Forelimb muscle (tissue), 1 donor: ENCODE data around the gene NCOA5. TPM values are rescaled to one million over a fixed set of nuclear protein-coding genes. Genes with fewer than 3 reads are reported as not detected.
"Not testable (repeated sequence)": the region's sequence is repeated elsewhere in the genome, so short reads cannot be mapped to it uniquely, and the experiment has no call there.

ENCODE experiments used
- DNase-seq: peaks from one replicate; pipeline ENCODE4 v3.0.0-alpha.2; 2013; ENCODE audit warnings: low read depth
- polyA plus RNA-seq: library from polyadenylated mRNA; unstranded; fragments of 120-200 nt; gene quantifications from one replicate; pipeline ENCODE4 v1.2.1, GENCODE V29; 2013; ENCODE audit not compliant: insufficient read length

Gene NCOA5
- polyA plus RNA-seq, 1 donor: 29.0 TPM

DNA sequence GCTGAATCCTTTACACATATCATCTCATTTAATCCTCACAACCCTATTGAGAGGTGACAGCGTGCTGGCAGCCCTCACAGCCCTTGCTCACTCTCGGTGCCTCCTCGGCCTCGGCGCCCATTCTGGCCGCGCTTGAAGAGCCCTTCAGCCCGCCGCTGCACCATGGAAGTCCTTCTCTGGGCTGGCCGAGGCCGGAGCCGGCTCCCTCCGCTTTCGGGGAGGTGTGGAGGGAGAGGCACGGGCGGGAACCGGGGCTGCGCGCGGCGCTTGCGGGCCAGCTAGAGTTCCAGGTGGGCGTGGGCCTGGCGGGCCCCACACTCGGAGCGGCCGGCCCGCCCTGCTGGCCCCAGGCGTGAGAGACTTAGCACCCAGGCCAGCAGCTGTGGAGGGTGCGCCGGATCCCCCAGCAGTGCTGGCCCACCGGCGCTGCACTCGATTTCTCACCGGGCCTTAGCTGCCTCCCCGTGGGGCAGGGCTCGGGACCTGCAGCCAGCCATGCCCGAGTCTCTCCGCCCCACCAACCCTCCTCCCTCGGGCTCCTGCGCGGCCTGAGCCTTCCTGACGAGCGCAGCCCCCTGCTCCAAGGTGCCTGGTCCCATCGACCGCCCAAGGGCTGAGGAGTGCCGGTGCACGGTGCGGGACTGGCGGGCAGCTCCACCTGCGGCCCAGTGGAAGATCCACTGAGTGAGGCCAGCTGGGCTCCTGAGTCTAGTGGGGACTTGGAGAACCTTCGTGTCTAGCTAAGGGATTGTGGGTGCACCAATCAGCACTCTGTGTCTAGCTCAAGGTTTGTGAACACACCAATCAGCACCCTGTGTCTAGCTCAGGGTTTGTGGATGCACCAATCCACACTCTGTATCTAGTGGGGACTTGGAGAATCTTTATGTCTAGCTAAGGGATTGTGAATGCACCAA lies 2.1 kb upstream of the NCOA5 start:
- DNase-seq: not testable (repeated sequence)

DNA sequence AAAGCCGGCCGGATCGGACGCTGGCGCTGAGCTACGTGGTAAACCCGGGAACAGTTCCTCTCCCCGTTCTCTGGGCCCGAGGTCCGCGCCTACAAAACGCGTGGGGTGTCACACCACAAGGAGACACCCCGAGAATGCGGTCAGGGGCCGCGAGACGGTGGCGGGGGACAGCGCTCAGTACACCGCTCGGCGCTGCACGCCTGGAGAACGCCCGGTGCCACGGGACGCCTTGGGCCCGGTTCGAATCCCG lies 670 bp downstream of the NCOA5 start:
- no peak for DNase-seq

DNA sequence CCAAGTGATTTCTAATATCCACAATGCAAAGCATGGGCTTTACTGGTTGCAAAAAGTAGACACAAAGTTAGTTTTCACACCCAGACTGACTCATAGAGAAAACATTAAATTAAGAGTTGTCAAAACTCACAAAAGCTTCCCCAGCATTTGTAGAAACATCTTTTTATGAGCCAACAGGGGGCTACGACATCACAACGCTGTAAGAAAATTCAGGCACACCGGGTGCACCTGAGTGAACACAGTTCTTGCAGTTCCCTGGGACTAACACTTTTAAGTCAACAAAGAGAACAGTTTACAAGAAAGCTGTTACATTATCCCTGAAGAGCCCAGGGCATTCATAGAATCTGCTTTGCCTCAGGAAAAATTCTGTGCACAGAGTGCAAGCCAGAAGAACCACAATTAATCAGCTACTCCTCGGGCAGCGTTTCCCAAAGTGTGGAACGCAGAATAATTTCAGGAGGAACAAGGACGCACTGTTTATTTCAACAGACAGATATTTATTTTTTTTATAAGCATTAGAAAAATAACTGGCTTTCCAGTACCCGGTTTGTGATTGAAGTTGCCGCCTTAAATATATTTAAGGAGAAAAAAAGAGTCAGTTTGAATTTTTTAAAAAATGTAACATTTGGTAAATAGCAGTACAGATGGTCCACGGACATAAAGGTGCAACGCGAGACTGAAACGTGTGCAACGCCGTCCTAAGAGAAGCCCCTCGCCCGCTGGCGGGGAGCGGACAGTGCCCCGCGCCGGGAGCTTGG lies 1.2 kb downstream of the NCOA5 start:
- no peak for DNase-seq

DNA sequence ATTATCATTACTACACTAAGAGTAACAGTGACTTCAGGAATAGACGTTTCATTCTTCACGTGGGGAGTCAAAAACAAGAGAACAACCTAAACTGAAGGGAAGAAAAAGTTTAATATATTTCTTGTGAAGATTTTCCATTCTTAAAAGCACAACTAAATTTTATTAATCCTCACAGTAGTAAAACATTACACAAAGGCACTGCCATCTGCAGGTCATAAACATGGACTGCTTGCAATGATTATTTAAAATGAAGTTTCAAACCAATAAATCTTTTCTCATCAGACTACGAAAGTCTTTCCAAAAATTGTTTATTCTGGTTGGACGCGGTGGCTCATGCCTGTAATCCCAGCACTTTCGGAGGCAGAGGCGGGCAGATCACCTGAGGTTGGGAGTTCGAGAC lies 2.6 kb downstream of the NCOA5 start:
- no peak for DNase-seq

DNA sequence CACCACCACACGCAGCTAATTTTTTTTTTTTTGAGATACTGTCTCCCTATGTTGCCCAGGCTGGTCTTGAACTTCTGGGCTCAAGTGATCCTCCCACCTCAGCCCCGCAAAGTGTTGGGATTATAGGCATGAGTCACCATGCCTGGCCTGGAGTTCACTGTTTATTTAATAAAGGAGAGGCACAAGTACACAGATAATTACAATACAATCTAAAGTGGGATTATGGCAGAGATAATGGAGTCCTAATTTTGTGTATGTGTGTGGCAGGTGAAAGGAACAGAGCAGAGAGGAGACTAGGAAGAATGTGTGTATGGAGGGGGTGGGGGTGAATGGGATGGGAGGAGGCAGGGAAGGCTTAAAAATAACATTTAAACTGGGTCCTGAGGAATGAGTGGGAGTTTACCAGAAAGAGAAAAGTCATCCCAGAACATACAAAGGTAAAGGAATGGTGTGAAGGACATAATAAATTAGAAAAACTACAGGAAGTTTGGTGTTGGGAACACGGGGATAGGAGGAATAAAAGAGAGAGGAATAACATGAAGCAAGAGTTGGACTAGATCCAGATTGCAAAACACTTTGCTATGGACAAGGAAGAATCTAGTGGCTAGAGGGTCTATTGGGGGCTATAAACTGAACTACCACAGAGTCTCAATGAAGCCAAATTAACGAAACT lies 4.4 kb downstream of the NCOA5 start:
- no peak for DNase-seq

DNA sequence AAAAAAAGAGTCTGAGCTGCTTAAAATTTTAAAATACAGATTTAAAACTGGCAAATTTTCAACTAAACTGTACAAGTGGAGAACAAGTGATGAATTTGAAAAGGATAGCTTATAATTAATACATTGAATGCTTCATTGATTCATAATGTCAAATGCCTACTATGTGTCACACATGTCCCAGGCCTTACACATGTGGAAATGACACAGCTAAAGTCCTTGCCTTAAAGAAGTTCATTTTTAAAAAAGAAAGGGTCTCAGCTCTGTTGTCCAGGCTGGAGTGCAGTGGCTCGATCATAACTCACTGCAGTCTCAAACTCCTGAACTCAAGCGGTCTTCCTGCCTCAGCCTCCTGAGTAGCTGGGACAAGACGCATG lies 5.0 kb downstream of the NCOA5 start:
- DNase-seq: no peak

DNA sequence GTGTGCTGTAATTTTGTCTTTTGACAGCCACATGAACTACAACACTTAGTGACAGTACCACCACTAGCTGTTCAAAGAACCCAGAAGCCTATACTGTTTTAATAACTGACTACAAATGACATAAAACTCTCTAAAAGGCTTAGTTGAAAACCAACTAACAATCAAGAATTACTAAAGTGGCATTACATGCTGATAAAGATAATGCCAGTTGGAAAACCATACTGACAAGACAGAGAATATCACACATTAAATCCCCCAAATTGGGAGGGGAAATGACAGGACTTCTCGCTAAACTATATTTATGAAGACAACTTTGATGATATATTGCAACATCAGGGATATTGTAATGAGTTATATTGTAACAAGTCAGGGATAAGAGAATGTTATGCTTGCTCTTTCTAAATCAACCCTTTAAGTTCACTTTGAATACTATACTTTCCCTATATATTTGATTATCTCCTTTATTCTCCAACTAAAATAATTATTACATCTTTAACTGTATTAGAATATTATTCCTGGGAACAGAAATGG lies 6.2 kb downstream of the NCOA5 start:
- no peak for DNase-seq

DNA sequence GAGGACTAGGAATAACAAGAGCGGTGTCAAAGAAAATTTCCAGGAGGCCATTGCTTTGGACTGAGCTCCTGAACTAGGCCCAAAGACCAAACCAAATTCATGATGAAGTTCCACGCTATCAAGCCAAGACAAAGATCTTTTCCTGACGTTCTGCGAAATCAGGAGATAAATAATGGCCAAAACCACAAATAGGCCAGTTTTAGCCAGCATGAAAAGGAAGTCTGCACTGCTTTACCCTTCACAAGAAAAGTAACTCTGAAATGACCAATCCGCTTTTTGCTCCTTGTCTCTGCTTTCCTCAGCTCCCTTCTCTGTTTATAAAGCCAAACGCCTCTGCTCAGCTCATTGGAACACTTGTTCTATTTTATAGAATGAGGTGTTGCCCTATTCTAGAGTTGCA lies 6.7 kb downstream of the NCOA5 start:
- DNase-seq: no peak

DNA sequence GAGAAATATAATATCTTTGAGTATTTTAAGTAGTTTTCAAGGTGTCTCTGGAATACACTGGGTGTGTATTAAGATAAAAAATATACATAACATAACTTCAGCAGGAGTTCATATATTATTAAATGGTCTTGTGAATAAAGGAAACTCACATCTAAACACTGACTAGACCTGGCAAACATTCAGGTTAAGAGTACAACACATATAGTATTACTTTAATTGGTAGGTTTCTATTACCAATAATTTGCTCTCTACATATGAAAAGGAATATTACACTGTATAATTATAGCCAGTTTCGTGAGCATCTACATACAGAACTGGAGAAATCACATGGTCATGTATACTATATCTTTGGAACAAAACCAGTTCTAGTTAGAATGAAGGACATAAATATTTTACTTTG lies 8.7 kb downstream of the NCOA5 start:
- no peak for DNase-seq

DNA sequence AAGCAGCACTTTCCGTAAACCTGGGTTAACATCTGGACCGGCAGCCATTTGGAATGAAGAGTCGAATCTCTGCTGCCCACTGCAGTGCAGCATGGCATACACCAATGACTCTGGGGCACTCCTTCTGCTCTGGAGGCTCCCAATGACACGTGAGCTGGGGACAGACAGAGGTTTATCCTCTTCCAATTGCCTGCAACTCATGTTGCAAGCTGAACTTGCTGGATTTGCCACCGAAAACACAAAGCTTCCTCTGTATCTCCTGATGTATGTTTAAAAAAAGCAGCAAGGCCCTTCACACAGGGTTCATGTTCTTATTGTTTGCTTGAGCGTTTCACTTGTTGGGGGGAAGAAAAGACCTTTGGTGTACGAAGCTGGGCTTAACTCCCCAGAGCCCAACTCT lies 10.8 kb downstream of the NCOA5 start:
- no peak for DNase-seq

DNA sequence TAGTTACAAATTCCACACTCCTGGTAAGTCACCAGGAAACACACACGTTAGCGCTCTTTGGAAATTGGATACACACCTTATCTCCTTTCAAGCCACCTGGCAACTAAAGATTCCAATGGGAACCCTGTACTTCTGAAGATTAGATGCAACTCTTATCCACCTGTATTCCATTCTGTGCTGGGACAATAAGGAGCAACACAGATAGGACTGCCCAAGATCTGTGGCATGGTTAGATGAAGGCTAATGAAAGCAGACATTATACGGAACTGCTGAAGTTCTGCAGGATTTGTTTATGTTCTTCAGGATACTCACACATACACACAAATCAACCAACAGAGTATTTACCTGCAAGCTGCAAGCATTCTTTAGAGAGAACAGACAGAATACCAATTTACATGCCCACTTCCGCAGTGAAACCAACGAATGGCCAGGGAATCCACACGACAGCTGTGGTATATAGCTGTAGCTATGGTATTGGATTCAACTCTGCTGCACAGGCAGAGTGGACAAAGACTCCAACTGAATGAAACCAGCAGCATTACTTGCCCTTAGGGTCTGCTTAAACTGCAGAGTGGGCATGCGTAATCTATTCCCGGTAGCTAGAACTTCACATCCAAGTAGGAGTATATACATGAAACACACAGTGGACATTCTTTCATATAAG lies 12.0 kb downstream of the NCOA5 start:
- DNase-seq: no peak

DNA sequence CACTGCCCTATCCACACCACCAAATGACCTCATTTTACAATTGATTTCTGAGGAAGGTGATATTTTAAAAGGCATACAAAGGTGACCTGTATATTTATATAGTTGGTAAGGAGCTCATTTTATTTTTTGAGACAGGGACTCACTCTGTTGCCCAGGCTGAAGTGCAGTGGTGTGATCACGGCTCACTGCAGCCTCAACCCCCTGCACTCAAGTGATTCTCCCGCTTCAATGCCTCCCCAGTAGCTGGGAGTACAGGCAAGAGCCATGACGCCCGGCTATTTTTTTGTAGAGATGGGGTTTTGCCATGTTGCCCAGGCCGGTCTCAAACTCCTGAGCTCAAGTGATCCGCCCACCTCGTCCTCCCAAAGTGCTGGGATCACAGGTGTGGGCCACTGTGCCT lies 13.0 kb downstream of the NCOA5 start:
- no peak for DNase-seq

DNA sequence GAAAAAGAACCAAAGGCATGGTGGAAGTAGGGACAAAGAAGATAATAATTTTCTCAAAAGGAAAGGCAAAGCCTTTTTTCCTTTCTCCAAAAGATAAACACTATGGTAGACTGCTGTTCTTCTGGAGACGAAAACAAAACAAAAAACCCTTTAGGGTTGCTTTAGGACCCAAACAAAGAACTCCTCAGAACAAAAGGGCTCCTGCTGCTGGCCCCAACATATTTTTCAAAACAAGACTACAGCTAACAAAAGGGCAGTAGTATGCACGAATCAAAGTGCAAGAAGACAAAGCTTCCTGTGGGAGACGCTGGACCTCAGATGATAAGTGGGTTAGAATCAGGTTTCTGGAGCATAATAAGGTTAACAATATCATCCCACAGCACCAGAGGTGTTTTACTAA lies 15.8 kb downstream of the NCOA5 start:
- DNase-seq: no peak

DNA sequence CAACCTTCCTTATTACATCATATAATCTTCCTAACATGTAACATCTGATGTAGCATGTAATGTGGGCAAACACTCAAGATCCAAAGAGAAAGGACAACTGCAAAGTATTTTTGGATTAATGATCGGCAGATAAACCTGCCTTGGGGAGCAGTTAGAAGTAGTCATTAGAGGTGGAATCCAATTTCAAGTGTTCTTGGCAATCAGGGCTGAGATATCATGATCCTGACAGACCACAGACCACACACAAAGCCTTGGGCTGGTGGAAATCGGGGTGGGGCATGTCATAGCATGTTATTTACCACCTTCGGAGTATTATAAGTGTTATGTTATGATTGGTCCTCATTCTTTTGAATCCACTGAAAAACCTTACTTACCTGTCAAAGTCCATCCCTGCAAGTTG lies 16.3 kb downstream of the NCOA5 start:
- DNase-seq: no peak

DNA sequence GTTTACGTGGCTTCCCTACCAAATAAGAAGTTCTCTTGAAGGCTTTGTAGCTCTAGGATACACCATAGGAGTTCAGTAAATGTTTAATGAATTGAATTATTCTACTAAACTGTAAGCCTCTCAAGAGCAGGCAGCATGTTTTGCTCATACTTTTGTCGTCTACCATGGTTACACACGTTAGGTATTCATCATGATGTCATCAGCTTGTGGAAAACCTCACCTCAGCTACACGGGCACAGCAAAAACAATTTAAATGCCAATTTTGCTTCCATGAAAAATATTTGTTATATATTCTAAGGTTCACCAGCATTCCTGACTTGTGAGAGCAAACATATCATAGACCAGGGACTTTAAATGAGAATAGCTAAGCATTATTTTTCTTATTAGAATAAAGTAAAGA lies 16.7 kb downstream of the NCOA5 start:
- DNase-seq: no peak

DNA sequence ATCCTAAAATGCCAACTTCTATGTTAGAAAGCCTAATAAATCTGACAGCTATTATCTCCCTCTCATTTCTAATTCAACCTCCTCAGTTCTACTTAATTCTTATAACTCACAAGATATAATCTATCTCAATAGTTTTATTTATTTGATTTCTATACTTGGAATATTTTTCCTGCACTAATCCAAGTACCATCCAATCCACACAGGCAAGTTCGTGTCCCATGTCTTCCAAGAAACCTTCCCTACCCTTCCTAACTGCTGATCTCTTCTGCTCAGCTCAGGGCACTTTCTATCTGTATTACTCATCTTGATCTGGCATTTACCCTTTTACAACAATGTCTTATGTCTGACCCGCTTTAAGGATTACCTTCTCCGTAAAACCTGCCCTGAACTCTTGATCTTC lies 18.2 kb downstream of the NCOA5 start:
- no peak for DNase-seq

DNA sequence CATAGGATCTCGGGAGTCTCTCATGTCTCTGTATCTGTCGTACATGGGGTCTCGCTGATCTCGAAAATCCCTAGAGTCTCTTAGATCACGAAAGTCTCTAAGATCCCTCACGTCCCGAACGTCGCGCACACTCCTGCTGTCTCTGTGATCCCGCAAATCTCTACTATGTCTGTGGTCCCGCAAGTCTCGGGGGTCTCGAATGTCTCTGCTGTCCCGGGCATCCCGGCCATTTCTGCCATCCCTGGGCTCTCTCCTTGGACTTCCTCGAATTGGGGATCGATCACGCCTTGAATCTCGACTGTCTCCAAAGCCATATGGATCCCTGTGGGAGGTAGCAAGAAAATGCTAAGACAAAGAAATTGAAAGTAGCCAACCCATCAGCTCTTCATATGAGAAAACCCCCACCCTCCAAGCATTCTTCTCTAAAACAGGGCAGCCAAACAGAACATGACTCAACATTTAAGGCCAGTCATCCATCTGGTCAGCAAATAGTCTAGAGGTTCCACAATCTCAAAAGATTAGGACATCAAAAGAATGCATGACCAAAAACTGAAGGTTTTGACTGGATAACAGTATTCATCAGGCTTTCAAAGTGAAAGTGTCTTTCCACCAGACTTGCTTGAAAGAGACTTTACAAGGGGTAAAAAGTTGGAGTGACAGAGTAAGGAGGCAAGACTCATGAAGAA lies 19.4 kb downstream of the NCOA5 start:
- DNase-seq: no peak

DNA sequence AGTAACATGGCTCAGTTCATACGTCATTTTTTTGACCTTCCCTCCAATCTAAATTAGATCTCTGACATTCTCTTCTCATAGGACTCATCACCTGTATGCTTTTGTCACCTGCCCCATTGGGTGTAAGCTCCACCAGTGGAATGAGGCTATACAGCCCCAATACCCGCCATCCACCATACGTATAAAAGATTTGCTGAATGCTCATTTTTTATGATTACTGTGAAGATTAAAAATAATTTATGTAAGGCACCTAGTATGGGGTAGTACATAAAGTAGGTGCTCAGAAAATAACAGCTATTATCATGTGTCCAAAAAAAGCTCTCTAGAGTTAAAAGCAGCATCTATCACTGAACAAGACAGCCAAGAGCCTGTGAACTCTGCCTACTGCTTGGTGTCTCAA lies 24.1 kb downstream of the NCOA5 start:
- no peak for DNase-seq

DNA sequence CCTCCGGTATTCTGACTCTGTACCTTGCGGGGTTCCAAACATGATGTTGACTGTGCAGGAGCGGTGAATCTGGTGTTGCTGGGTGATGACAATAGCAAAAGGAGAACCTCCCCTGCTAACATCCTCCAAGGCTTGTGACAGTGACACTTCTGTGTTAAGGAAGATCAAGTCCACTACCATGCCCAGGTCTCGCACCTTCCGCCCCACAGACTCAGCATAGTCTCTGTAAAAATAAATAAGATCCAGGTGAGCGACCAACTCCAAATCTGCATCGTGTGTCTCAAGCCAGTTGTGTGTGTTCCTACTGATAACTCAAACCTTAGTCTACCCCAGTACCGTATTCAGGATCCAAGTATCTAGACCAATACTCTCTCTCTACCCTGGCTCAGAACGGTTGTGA lies 24.8 kb downstream of the NCOA5 start:
- no peak for DNase-seq

DNA sequence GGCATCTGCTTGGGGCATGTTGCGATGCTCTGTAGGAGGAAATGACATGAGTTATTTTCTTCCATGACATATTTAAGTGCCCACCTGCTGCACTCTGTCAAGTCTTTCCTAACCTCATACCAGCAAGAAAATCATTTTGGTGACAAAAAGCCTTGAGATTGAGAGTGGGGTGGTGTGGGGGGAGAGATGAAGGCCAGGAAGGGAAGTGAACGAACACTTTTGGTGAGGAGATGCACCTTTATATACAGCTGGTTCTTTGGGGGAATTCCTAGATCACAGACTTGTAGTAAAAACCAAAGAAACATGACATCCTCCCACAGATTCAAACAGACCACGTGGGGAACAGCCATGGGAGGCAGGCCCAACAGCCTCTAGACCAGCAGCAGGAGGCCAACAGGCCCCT lies 26.1 kb downstream of the NCOA5 start:
- no peak for DNase-seq

DNA sequence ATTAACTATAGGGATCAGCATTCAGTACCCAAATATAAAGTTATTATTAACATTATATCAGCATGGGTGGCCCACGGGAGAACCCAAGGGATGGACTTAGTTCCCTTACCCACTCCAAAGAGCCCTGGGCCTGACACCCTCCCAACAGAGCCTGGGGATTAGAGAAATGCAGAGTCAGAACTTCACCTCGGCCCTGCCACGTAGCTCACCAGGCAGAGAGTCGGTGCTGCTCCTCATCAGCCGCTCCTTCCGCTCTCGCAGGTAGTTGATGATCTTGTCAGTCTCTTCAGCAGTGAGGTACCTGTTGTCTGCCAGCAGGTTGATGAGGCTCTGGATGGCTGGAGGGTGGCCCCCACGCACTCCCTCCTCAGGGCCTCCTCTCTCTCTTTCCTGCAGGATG lies 26.6 kb downstream of the NCOA5 start:
- no peak for DNase-seq

DNA sequence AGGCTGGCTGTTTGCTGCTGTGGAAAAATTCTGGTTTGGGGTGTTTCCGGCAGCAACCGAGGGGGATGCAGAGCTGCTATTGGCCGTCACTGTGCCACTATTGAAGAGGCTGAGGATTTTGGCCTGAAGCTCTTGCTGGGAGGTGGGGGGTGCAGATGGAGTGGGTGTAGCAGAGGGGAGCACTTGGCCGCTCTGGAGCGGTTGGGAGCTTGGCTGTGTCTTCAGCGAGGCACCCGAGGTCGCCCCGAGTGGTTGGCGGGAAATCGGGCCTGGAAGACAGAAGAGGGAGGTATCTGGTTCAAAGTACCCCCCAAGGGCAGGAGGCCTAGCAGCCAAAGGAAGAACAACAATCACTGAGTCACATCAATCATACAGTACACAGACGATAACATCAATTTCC lies 27.1 kb downstream of the NCOA5 start:
- no peak for DNase-seq
